IMR-90 (cell line): ENCODE results near the gene ARTN.

Experiments used
- BHLHE40 ChIP-seq: fragments of 150-350 bp; IDR thresholded peaks from 2 replicates; pipeline ENCODE4 v1.6.1; 2016; ENCODE audit warnings: mild to moderate bottlenecking, low read depth, low read length
- MAZ ChIP-seq: IDR thresholded peaks from 2 replicates; pipeline ENCODE4 v1.6.1; 2012; ENCODE audit warnings: low read depth, mild to moderate bottlenecking, low read length, improper control_type of control experiment, moderate library complexity, borderline replicate concordance
- MXI1 ChIP-seq: IDR thresholded peaks from 2 replicates; pipeline ENCODE4 v1.6.1; 2012; ENCODE audit warnings: low read depth, mild to moderate bottlenecking, low read length, moderate library complexity, borderline replicate concordance
- POLR2A ChIP-seq: IDR thresholded peaks from 2 replicates; pipeline ENCODE4 v1.6.1; 2012; ENCODE audit warnings: mild to moderate bottlenecking, low read depth, low read length
- RAD21 ChIP-seq: IDR thresholded peaks from 2 replicates; pipeline ENCODE4 v1.6.1; 2012; ENCODE audit warnings: low read length, improper control_type of control experiment
- RCOR1 ChIP-seq: IDR thresholded peaks from 2 replicates; pipeline ENCODE4 v1.6.1; 2012; ENCODE audit warnings: mild to moderate bottlenecking, low read length, improper control_type of control experiment; ENCODE audit not compliant: insufficient replicate concordance
- SMC3 ChIP-seq: fragments of 150-350 bp; IDR thresholded peaks from 2 replicates; pipeline ENCODE4 v1.6.1; 2016; ENCODE audit warnings: low read depth, mild to moderate bottlenecking, antibody characterized with exemption, low read length, moderate library complexity
- TF ChIP-seq, protein P1 (sequence below): conservative IDR thresholded peaks from 2 replicates; pipeline ENCODE4 v1.5.1; 2012; ENCODE audit warnings: mild to moderate bottlenecking, low read depth, low read length, improper control_type of control experiment
- TF ChIP-seq, protein P2 (sequence below): fragments of 150-350 bp; IDR thresholded peaks from 2 replicates; pipeline ENCODE4 v1.6.1; 2017; ENCODE audit warnings: mild to moderate bottlenecking, antibody characterized with exemption, low read length, low read depth

DNA sequence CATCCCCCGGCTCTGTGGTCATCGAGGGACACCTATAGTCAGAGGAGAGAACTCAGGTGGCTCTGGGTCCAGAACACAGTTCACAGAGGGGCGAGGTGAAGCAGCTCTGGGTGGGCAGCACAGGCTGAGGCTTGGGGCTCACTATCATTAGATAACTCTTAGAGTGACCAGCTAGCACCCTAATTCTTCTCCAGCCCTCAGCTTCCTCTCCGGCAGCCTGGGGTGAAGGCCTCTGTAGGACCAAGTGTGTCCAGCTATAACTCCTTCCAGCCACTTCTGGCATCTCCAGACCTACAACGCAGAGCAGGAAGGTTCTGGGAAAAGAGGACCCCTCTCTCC is 1.4 kb downstream of the ARTN start:
- TF ChIP-seq, protein P1, sequence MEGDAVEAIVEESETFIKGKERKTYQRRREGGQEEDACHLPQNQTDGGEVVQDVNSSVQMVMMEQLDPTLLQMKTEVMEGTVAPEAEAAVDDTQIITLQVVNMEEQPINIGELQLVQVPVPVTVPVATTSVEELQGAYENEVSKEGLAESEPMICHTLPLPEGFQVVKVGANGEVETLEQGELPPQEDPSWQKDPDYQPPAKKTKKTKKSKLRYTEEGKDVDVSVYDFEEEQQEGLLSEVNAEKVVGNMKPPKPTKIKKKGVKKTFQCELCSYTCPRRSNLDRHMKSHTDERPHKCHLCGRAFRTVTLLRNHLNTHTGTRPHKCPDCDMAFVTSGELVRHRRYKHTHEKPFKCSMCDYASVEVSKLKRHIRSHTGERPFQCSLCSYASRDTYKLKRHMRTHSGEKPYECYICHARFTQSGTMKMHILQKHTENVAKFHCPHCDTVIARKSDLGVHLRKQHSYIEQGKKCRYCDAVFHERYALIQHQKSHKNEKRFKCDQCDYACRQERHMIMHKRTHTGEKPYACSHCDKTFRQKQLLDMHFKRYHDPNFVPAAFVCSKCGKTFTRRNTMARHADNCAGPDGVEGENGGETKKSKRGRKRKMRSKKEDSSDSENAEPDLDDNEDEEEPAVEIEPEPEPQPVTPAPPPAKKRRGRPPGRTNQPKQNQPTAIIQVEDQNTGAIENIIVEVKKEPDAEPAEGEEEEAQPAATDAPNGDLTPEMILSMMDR = no peak
- TF ChIP-seq SMC3 (no peak), POLR2A (no peak), RCOR1 (no peak), BHLHE40 (no peak), MXI1 (no peak), RAD21 (no peak), MAZ (no peak)
- TF ChIP-seq, protein P2, sequence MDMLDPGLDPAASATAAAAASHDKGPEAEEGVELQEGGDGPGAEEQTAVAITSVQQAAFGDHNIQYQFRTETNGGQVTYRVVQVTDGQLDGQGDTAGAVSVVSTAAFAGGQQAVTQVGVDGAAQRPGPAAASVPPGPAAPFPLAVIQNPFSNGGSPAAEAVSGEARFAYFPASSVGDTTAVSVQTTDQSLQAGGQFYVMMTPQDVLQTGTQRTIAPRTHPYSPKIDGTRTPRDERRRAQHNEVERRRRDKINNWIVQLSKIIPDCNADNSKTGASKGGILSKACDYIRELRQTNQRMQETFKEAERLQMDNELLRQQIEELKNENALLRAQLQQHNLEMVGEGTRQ = no peak
